Neural cell (in vitro differentiated cells): ENCODE results near the gene FANCB. TPM values are rescaled to one million over a fixed set of nuclear protein-coding genes. Genes with fewer than 3 reads are reported as not detected.

ENCODE experiments used
- H2AFZ ChIP-seq: fragments of 200-600, 300-800 bp; sonication (generic), shearing (Covaris generic); 2 replicates; pipeline ENCODE4 v1.6.0; 2014; ENCODE audit warnings: low read depth, mild to moderate bottlenecking, antibody characterized with exemption, low read length, moderate library complexity
- H3F3A ChIP-seq: fragments of 200-600 bp; shearing (Covaris generic); 2 replicates; pipeline ENCODE4 v1.6.1; 2016; ENCODE audit warnings: mild to moderate bottlenecking, moderate library complexity, mixed read lengths, antibody characterized with exemption, low read length; ENCODE audit not compliant: insufficient read depth, poor library complexity, severe bottlenecking
- H3K27ac ChIP-seq: fragments of 200-600, 300-800 bp; sonication (generic), shearing (Covaris generic); 2 replicates; pipeline ENCODE4 v1.5.1; 2014; ENCODE audit warnings: mild to moderate bottlenecking, low read length, moderate library complexity
- H3K27me3 ChIP-seq: fragments of 300-800, 200-600 bp; sonication (generic), shearing (Covaris generic); 2 replicates; pipeline ENCODE4 v1.6.0; 2014; ENCODE audit warnings: mild to moderate bottlenecking, low read depth, low read length, moderate library complexity; ENCODE audit not compliant: insufficient read depth
- H3K36me3 ChIP-seq: fragments of 300-800, 200-600 bp; sonication (generic), shearing (Covaris generic); 2 replicates; pipeline ENCODE4 v1.5.1; 2014; ENCODE audit warnings: mild to moderate bottlenecking, antibody characterized with exemption, low read length, moderate library complexity; ENCODE audit not compliant: insufficient read depth
- H3K4me2 ChIP-seq: fragments of 300-800, 200-600 bp; sonication (generic), shearing (Covaris generic); 2 replicates; pipeline ENCODE4 v1.6.0; 2014; ENCODE audit warnings: mild to moderate bottlenecking, low read length
- H3K4me3 ChIP-seq: fragments of 300-800, 200-600 bp; sonication (generic), shearing (Covaris generic); 2 replicates; pipeline ENCODE4 v1.5.1; 2014; ENCODE audit warnings: mild to moderate bottlenecking, low read length, moderate library complexity
- H3K79me2 ChIP-seq: fragments of 200-600 bp; shearing (Covaris generic); replicated peaks from 2 replicates; pipeline ENCODE4 v1.6.0; 2014; ENCODE audit warnings: mild to moderate bottlenecking, low read length, moderate library complexity; ENCODE audit not compliant: insufficient read depth
- H3K9ac ChIP-seq: fragments of 300-800, 200-600 bp; sonication (generic), shearing (Covaris generic); 2 replicates; pipeline ENCODE4 v1.6.1; 2016; ENCODE audit warnings: mild to moderate bottlenecking, low read length, mixed read lengths
- H3K9me2 ChIP-seq: fragments of 200-600 bp; shearing (Covaris generic); 2 replicates; pipeline ENCODE4 v1.6.1; 2016; ENCODE audit warnings: mild to moderate bottlenecking, low read length, mixed read lengths; ENCODE audit not compliant: insufficient read depth
- H3K9me3 ChIP-seq: fragments of 200-600, 300-800 bp; sonication (generic), shearing (Covaris generic); 2 replicates; pipeline ENCODE4 v1.6.1; 2016; ENCODE audit warnings: mild to moderate bottlenecking, mixed run types, low read length, moderate library complexity, mixed read lengths
- H4K20me1 ChIP-seq: fragments of 200-600 bp; shearing (Covaris generic); 2 replicates; pipeline ENCODE4 v1.6.1; 2016; ENCODE audit warnings: mild to moderate bottlenecking, mixed run types; ENCODE audit not compliant: insufficient read depth
- EP300 ChIP-seq: fragments of 450-650 bp; conservative IDR thresholded peaks from 2 replicates; pipeline ENCODE4 v1.6.1; 2014; ENCODE audit warnings: antibody characterized with exemption, mild to moderate bottlenecking, moderate library complexity; ENCODE audit not compliant: poor library complexity, severe bottlenecking
- EZH2 ChIP-seq: fragments of 200-600, 300-800 bp; shearing (Covaris generic), sonication (generic); IDR thresholded peaks from 2 replicates; pipeline ENCODE4 v1.6.1; 2014; ENCODE audit warnings: antibody characterized with exemption, low read length, borderline replicate concordance, mild to moderate bottlenecking; ENCODE audit not compliant: insufficient read depth, poor library complexity, severe bottlenecking
- MXI1 ChIP-seq: fragments of 450-650 bp; conservative IDR thresholded peaks from 2 replicates; pipeline ENCODE4 v1.6.1; 2014; ENCODE audit warnings: antibody characterized with exemption, mild to moderate bottlenecking; ENCODE audit not compliant: poor library complexity, severe bottlenecking
- POLR2AphosphoS5 ChIP-seq: IDR thresholded peaks from 2 replicates; pipeline ENCODE4 v1.6.1; 2012
- RAD21 ChIP-seq: fragments of 450-650 bp; conservative IDR thresholded peaks from 2 replicates; pipeline ENCODE4 v1.6.1; 2014; ENCODE audit warnings: antibody characterized with exemption, mild to moderate bottlenecking, moderate library complexity
- SMC3 ChIP-seq: fragments of 450-650 bp; conservative IDR thresholded peaks from 2 replicates; pipeline ENCODE4 v1.6.1; 2014; ENCODE audit warnings: antibody characterized with exemption, mild to moderate bottlenecking, moderate library complexity; ENCODE audit not compliant: poor library complexity
- TAF1 ChIP-seq: IDR thresholded peaks from 2 replicates; pipeline ENCODE4 v1.6.1; 2012; ENCODE audit warnings: low read depth
- polyA plus RNA-seq: library from polyadenylated mRNA; depleted of rRNA; stranded (reverse); fragments of >200 nt; gene quantifications from 2 replicates; pipeline ENCODE4 v1.2.3, GENCODE V29; 2014
- TF ChIP-seq, protein P1 (sequence below): fragments of 450-650 bp; IDR thresholded peaks from 2 replicates; pipeline ENCODE4 v1.5.1; 2014; ENCODE audit warnings: antibody characterized with exemption, mild to moderate bottlenecking, moderate library complexity; ENCODE audit not compliant: poor library complexity, severe bottlenecking
- TF ChIP-seq, protein P2 (sequence below): IDR thresholded peaks from 2 replicates; pipeline ENCODE4 v1.6.1; 2012; ENCODE audit warnings: borderline replicate concordance

Gene FANCB
- polyA plus RNA-seq, 1 donor from 2014 or later: 0.17 TPM

DNA sequence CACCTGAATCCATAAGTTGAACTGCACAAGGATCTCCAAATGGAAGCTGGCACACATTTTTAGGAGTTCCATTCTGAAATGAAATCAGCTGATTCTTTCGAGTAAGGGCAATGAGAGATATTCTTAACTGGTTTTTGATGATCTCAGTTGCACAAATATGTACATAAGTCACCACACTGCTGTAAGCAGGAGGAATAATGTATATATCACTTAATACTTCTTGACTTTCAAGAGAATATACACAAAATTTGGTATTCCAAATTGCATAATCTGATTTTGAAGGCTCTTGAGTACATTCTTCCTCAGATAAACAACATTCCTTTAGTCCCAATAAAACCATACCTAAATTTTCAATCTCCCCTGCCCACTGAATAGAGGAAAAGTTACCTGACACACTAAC, 8.2 kb downstream of the FANCB start:
- H2AFZ ChIP-seq: no peak overlapping the region
- TF ChIP-seq RAD21: no peak
- TF ChIP-seq TAF1: no peak
- TF ChIP-seq, protein P1, sequence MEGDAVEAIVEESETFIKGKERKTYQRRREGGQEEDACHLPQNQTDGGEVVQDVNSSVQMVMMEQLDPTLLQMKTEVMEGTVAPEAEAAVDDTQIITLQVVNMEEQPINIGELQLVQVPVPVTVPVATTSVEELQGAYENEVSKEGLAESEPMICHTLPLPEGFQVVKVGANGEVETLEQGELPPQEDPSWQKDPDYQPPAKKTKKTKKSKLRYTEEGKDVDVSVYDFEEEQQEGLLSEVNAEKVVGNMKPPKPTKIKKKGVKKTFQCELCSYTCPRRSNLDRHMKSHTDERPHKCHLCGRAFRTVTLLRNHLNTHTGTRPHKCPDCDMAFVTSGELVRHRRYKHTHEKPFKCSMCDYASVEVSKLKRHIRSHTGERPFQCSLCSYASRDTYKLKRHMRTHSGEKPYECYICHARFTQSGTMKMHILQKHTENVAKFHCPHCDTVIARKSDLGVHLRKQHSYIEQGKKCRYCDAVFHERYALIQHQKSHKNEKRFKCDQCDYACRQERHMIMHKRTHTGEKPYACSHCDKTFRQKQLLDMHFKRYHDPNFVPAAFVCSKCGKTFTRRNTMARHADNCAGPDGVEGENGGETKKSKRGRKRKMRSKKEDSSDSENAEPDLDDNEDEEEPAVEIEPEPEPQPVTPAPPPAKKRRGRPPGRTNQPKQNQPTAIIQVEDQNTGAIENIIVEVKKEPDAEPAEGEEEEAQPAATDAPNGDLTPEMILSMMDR: no peak
- TF ChIP-seq EP300: no peak
- TF ChIP-seq MXI1: no peak
- no peak for TF ChIP-seq POLR2AphosphoS5
- TF ChIP-seq EZH2: no peak
- TF ChIP-seq SMC3: no peak
- TF ChIP-seq, protein P2, sequence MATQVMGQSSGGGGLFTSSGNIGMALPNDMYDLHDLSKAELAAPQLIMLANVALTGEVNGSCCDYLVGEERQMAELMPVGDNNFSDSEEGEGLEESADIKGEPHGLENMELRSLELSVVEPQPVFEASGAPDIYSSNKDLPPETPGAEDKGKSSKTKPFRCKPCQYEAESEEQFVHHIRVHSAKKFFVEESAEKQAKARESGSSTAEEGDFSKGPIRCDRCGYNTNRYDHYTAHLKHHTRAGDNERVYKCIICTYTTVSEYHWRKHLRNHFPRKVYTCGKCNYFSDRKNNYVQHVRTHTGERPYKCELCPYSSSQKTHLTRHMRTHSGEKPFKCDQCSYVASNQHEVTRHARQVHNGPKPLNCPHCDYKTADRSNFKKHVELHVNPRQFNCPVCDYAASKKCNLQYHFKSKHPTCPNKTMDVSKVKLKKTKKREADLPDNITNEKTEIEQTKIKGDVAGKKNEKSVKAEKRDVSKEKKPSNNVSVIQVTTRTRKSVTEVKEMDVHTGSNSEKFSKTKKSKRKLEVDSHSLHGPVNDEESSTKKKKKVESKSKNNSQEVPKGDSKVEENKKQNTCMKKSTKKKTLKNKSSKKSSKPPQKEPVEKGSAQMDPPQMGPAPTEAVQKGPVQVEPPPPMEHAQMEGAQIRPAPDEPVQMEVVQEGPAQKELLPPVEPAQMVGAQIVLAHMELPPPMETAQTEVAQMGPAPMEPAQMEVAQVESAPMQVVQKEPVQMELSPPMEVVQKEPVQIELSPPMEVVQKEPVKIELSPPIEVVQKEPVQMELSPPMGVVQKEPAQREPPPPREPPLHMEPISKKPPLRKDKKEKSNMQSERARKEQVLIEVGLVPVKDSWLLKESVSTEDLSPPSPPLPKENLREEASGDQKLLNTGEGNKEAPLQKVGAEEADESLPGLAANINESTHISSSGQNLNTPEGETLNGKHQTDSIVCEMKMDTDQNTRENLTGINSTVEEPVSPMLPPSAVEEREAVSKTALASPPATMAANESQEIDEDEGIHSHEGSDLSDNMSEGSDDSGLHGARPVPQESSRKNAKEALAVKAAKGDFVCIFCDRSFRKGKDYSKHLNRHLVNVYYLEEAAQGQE: no peak
- H3F3A ChIP-seq: no peaks in the 10 kb centered on the region
- no peak overlapping the region for H3K4me2 ChIP-seq
- H3K79me2 ChIP-seq: no peaks in the 10 kb centered on the region
- no peak overlapping the region for H3K27ac ChIP-seq
- H3K9ac ChIP-seq: no peak overlapping the region
- H3K36me3 ChIP-seq: no peaks in the 10 kb centered on the region
- H3K27me3 ChIP-seq: no peaks in the 10 kb centered on the region
- no peaks in the 10 kb centered on the region for H3K9me2 ChIP-seq
- H3K9me3 ChIP-seq: no peaks in the 10 kb centered on the region
- H4K20me1 ChIP-seq: no peaks in the 10 kb centered on the region
- H3K4me3 ChIP-seq: no peak overlapping the region

DNA sequence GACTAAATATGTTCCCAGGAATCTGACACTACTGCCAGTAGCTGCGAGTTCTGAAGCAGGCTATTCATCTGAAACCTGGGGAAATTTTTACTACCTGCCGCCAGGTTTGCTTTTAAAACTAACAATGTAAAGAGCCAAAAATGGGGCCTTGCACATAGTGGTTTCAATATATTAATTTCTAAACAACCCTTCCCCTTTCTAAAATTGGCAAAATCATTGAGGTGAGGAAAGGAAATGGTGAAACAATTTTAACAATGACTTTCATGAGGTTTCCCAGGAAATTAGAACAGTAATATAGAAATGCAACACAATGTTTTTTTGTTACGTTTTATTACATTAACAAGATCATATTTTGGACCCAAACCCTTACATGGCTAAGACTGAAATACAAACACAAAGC, 21.3 kb downstream of the FANCB start:
- H3K27ac ChIP-seq: no peak overlapping the region
- H2AFZ ChIP-seq: no peak overlapping the region
- H3K4me3 ChIP-seq: no peak overlapping the region
- no peaks in the 10 kb centered on the region for H3K79me2 ChIP-seq
- H3F3A ChIP-seq: no peaks in the 10 kb centered on the region
- no peaks in the 10 kb centered on the region for H3K27me3 ChIP-seq
- TF ChIP-seq MXI1: no peak
- TF ChIP-seq EP300: no peak
- no peak for TF ChIP-seq SMC3
- TF ChIP-seq RAD21: no peak
- no peak for TF ChIP-seq POLR2AphosphoS5
- TF ChIP-seq EZH2: no peak
- TF ChIP-seq, protein P1: no peak
- no peak overlapping the region for H3K4me2 ChIP-seq
- no peaks in the 10 kb centered on the region for H3K9me2 ChIP-seq
- H3K36me3 ChIP-seq: no peaks in the 10 kb centered on the region
- H3K9ac ChIP-seq: no peak overlapping the region
- H4K20me1 ChIP-seq: no peaks in the 10 kb centered on the region
- no peaks in the 10 kb centered on the region for H3K9me3 ChIP-seq
